ENCODE data around the gene ZNF649. TPM values are rescaled to one million over a fixed set of nuclear protein-coding genes. Genes with fewer than 3 reads are reported as not detected.

Gene ZNF649
- total and polyA plus RNA-seq, 2 of the 13 experiments (the other 11 are each of a cell fraction or from before 2014, with no cell fraction given) = 3.0 to 13.4 TPM

- H4K20me1 ChIP-seq (ENCODE audit: insufficient read depth, low read length) = no peaks in the 10 kb centered on the region
- CTCF ChIA-PET (ENCODE audit: low intra/inter-chr PET ratio, low total read pairs) = no interaction called here
- no peaks in the 10 kb centered on the region for H3K27me3 ChIP-seq (ENCODE audit: control insufficient read depth in 1 of 2, insufficient read depth in 2 of 2, low read length in 2 of 2)
- H3K4me3 ChIP-seq (replicated peaks in 1 of 3; ENCODE audit: insufficient read depth in 1 of 3, low read depth in 2 of 3, low read length in 3 of 3) = no peak overlapping the region
- H3K79me2 ChIP-seq (ENCODE audit: insufficient read depth, low read length) = no peaks in the 10 kb centered on the region
- peaks cover 44% of the 10 kb centered on the region for H3K9me3 ChIP-seq (ENCODE audit: low read length)
- POLR2A ChIA-PET = no interaction called here
- intact Hi-C loops (cut with micrococcal nuclease; ENCODE audit: unreplicated experiment) = no loop called here
- ATAC-seq = no peak
- in situ Hi-C loops (cut with HindIII; ENCODE audit: extremely low pct_ligation_motif_present, low pct_unique_long_range_greater_than_20kb) = no loop called here
- H3K36me3 ChIP-seq (replicated peaks in 1 of 2; ENCODE audit: control insufficient read depth in 1 of 2, insufficient read depth in 2 of 2, low read length in 2 of 2) = peaks cover 12 to 18% of the 10 kb centered on the region in 2 experiments; a peak in 4 of 5 replicates
- H3K27ac ChIP-seq (ENCODE audit: extremely low read length, insufficient read depth, low read length) = no peak overlapping the region
- no peak overlapping the region for H3K4me2 ChIP-seq (ENCODE audit: low read depth, low read length)
- no peak for DNase-seq (ENCODE audit: low spot score)
- no peak overlapping the region for H2AFZ ChIP-seq (ENCODE audit: low read length)
- 98% methylated on average over 3 of the region's 3 CpGs for WGBS (ENCODE audit: low lambda C conversion rate)
- no peak overlapping the region for H3K9ac ChIP-seq (ENCODE audit: insufficient read depth, low read depth, low read length)
- H3K4me1 ChIP-seq (ENCODE audit: insufficient read depth, low read length) = no peaks in the 10 kb centered on the region
- FAIRE-seq = no peak
- no TSS peak for BruUV-seq (replicated peaks)
- no peak for TF ChIP-seq ZNF775 (CRISPR knock-in tag; IDR thresholded peaks at IDR 0.05; ENCODE audit: borderline replicate concordance)
- TF ChIP-seq ZNF777 (CRISPR knock-in tag; IDR thresholded peaks at IDR 0.05) = no peak
- no peak for TF ChIP-seq ZNF382 (CRISPR knock-in tag; IDR thresholded peaks at IDR 0.05; ENCODE audit: borderline replicate concordance)
- TF ChIP-seq CCDC6 (CRISPR knock-in tag; IDR thresholded peaks at IDR 0.05) = no peak
- no peak for TF ChIP-seq POGK (CRISPR knock-in tag; conservative IDR thresholded peaks at IDR 0.05)
- TF ChIP-seq SKIL (CRISPR knock-in tag; IDR thresholded peaks at IDR 0.05; ENCODE audit: borderline replicate concordance) = no peak
- no peak for TF ChIP-seq THAP11 (CRISPR knock-in tag; IDR thresholded peaks at IDR 0.05)
- TF ChIP-seq ZNF678 (CRISPR knock-in tag; IDR thresholded peaks at IDR 0.05) = no peak
- TF ChIP-seq DNMT1 (CRISPR knock-in tag; IDR thresholded peaks at IDR 0.05) = no peak
- TF ChIP-seq ZNF816 (CRISPR knock-in tag; IDR thresholded peaks at IDR 0.05; ENCODE audit: borderline replicate concordance) = no peak
- no peak for TF ChIP-seq ZNF138 (CRISPR knock-in tag; IDR thresholded peaks at IDR 0.05; ENCODE audit: low read depth)
- no peak for TF ChIP-seq ZNF142 (CRISPR knock-in tag; IDR thresholded peaks at IDR 0.05)
- TF ChIP-seq HNF4G (IDR thresholded peaks at IDR 0.05; ENCODE audit: borderline replicate concordance, low read depth, low read length) = no peak
- no peak for TF ChIP-seq HNF4G (CRISPR knock-in tag; IDR thresholded peaks at IDR 0.05; ENCODE audit: borderline replicate concordance, low read depth)
Observed at GRCh38 chr19:51882518-51882917, 22.3 kb downstream of the ZNF649 start.
